Kidney epithelial cell (primary cell): ENCODE data around the gene FAM174C. TPM values are rescaled to one million over a fixed set of nuclear protein-coding genes. Genes with fewer than 3 reads are reported as not detected.
"Not testable (repeated sequence)": the region's sequence is repeated elsewhere in the genome, so short reads cannot be mapped to it uniquely, and the experiment has no call there.

Source experiments
- DNase-seq: peaks from one replicate; pipeline ENCODE4 v3.0.0-alpha.2; 2010; ENCODE audit warnings: low read depth
- H3K27me3 ChIP-seq: 2 replicates; pipeline ENCODE4 v1.6.0; 2011; ENCODE audit warnings: low read length; ENCODE audit not compliant: control insufficient read depth, insufficient read depth
- H3K36me3 ChIP-seq: 2 replicates; pipeline ENCODE4 v1.5.1; 2011; ENCODE audit warnings: low read length; ENCODE audit not compliant: control insufficient read depth, insufficient read depth
- H3K4me3 ChIP-seq: 2 replicates; pipeline ENCODE4 v1.5.1; 2011; ENCODE audit warnings: low read depth, mild to moderate bottlenecking, control low read depth, low read length
- total RNA-seq: library from RNA; depleted of rRNA; stranded (reverse); fragments of >200 nt; gene quantifications from 2 replicates; pipeline ENCODE4 v1.2.3, GENCODE V29; 2015
- TF ChIP-seq, protein P1 (sequence below): IDR thresholded peaks from 2 replicates; pipeline ENCODE4 v1.5.1; 2011; ENCODE audit warnings: mild to moderate bottlenecking, moderate library complexity, low read length, control low read depth, inconsistent platforms; ENCODE audit not compliant: insufficient read depth, poor library complexity, severe bottlenecking

The FAM174C gene
- total RNA-seq, 1 donor from 2014 or later = 75.0 TPM

DNA sequence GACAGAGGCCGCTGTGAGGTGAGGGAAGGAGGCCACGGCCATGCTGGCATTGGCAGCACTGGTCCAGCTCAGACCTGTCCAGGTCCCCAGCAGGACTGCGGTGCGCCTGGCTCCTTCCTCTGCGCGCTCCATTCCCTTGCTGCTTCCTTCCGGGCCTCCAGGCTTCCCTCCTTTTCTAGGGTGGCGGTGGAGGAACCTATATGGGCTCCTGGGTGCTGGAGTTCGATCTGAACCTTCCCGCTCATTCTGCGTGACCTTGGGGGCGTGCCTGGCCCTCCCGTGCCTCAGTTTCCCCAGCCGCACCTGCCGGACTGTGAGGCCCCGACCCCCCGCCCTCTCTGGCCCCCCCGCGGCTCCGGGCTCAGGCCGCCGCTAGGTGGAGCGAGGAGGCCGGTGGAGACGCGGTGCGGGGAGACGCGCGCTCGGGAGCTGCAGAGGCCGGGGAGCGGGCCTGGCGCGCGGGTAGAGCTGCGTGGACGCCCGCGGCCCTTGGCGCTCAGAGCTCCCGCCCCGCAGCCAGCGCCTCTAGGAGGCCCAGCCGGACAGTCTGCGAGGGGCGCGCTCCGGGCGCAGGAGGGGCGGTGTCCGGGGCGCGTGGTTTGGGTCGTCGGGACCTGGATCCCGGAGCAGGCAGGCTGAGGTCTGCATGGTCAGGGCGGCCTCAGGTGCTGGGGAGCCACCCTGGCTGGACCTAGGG lies 40.3 kb downstream of the FAM174C start:
- H3K36me3 ChIP-seq = no peaks in the 10 kb centered on the region
- H3K27me3 ChIP-seq = peaks cover 40% of the 10 kb centered on the region
- no peak overlapping the region for H3K4me3 ChIP-seq
- no peak for DNase-seq
- TF ChIP-seq, protein P1, sequence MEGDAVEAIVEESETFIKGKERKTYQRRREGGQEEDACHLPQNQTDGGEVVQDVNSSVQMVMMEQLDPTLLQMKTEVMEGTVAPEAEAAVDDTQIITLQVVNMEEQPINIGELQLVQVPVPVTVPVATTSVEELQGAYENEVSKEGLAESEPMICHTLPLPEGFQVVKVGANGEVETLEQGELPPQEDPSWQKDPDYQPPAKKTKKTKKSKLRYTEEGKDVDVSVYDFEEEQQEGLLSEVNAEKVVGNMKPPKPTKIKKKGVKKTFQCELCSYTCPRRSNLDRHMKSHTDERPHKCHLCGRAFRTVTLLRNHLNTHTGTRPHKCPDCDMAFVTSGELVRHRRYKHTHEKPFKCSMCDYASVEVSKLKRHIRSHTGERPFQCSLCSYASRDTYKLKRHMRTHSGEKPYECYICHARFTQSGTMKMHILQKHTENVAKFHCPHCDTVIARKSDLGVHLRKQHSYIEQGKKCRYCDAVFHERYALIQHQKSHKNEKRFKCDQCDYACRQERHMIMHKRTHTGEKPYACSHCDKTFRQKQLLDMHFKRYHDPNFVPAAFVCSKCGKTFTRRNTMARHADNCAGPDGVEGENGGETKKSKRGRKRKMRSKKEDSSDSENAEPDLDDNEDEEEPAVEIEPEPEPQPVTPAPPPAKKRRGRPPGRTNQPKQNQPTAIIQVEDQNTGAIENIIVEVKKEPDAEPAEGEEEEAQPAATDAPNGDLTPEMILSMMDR = peak; percentile 53

GRCh38 chr19:1316466-1316865 lies 41.1 kb downstream of the FAM174C start:
- no peak for DNase-seq
- Histone ChIP-seq H3K4me3 (no peak overlapping the region), H3K36me3 (no peaks in the 10 kb centered on the region), H3K27me3 (peaks cover 40% of the 10 kb centered on the region)
- TF ChIP-seq, protein P1 = no peak

DNA sequence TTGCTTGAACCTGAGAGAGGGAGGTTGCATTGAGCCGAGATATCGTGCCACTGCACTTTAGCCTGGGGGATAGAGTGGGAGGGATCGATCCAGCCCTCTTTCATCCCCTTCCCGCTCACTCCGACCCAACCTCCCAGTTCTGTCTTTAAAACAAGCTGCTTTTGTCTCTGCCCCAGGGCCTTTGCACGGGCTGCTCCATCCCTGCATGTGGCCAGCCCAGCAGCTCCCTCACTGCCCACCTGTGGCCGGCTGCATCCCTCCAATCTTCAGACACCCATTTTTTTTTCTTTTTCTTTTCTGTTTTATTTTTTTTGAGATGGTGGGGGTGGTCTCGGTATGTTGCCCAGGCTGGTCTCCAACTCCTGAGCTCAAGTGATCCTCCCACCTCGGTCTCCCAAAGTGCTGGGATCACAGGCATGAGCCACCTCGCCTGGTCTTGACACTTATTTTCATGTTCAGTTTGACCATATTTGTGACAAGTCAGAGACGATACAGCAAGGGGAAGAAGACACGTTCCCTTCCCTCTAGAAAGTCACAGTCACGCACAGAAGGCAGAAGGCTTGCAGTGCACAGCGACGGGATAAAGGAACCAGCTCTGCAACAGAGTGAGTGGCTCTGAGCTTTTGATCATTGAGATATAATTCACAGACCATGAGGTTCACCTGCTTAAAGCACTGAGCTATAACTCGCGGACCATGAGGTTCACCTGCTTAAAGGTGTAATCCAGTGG lies 42.1 kb downstream of the FAM174C start:
- no peak for DNase-seq
- no peak overlapping the region for H3K4me3 ChIP-seq
- no peaks in the 10 kb centered on the region for H3K36me3 ChIP-seq
- peaks cover 43% of the 10 kb centered on the region for H3K27me3 ChIP-seq
- TF ChIP-seq, protein P1 = no peak

DNA sequence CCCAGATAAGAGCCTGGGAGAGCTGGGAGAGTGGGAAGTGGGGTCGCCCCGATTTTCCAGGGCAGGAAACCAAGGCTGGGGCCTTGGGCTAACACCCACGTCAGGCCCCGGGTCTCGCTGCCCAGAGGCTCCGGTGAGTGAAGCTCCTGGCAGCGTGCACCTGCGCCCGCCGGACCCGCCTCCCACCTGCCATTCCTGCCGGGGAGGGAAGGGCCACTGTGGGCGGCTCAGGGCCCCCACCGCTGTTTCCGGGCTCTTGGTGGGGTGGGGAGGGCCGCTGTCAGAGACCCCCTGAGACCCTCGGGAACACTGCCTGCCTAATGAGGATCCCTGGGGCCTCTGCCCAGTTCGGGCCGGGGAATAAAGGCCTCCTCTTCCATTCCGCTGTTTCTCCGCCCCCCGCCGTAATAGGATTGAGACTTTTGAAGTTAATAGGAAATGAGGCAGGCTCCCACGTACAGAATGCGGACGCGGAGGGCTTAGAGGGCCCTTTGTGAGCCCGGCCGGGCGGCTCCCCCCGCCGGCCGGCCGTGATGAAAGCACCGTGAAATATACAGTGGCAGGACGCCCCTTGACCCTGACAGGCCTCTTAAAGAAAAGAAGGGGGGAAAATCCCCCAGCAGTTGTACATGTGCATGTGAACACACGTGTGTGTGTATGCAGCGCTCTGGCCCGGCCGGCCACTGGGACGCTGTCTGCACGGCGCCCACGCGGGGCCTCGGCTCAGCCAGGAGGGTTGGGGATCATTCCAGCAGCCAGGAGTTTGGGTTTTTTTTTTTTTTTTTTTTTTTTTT lies 43.5 kb downstream of the FAM174C start:
- Histone ChIP-seq H3K36me3 (no peaks in the 10 kb centered on the region), H3K4me3 (no peak overlapping the region), H3K27me3 (peaks cover 46% of the 10 kb centered on the region)
- TF ChIP-seq, protein P1 = no peak
- no peak for DNase-seq

GRCh38 chr19:1320282-1320650 lies 44.9 kb downstream of the FAM174C start:
- peaks cover 51% of the 10 kb centered on the region for H3K27me3 ChIP-seq
- H3K4me3 ChIP-seq, H3K36me3 ChIP-seq, DNase-seq: not testable (repeated sequence)

- TF ChIP-seq, protein P1 = no peak
- H3K27me3 ChIP-seq = peaks cover 41% of the 10 kb centered on the region
- no peak overlapping the region for H3K4me3 ChIP-seq
- no peak for DNase-seq
- H3K36me3 ChIP-seq = no peaks in the 10 kb centered on the region
Measured at GRCh38 chr19:1321539-1321938, 46.2 kb downstream of the FAM174C start.
